Left ventricle myocardium inferior (tissue), 1 donor: ENCODE data around the gene IFNA16. TPM values are rescaled to one million over a fixed set of nuclear protein-coding genes. Genes with fewer than 3 reads are reported as not detected.
"Not testable (repeated sequence)": the region's sequence is repeated elsewhere in the genome, so short reads cannot be mapped to it uniquely, and the experiment has no call there.

ENCODE experiments used
- DNase-seq: peaks from one replicate; pipeline ENCODE4 v3.0.0-alpha.2; 2020
- H3K27ac ChIP-seq: fragments of 200-600 bp; replicated peaks from 2 replicates; pipeline ENCODE4 v1.8.0; 2021
- H3K27me3 ChIP-seq: fragments of 200-600 bp; 2 replicates; pipeline ENCODE4 v1.8.0; 2021; ENCODE audit warnings: low read depth
- H3K36me3 ChIP-seq: fragments of 200-600 bp; 2 replicates; pipeline ENCODE4 v1.8.0; 2021
- H3K4me1 ChIP-seq: fragments of 200-600 bp; 2 replicates; pipeline ENCODE4 v1.8.0; 2021
- H3K4me3 ChIP-seq: fragments of 200-600 bp; 2 replicates; pipeline ENCODE4 v1.8.0; 2021; ENCODE audit warnings: mild to moderate bottlenecking, moderate library complexity
- H3K9me3 ChIP-seq: fragments of 200-600 bp; replicated peaks from 2 replicates; pipeline ENCODE4 v1.8.0; 2021
- intact Hi-C: fragments of 100-400 bp; cut with micrococcal nuclease; formaldehyde crosslinking; loops from one replicate; pipeline ENCODE4 v1.11.0; 2022
- total RNA-seq: library from RNA; stranded (reverse); fragmentation: NEBNext Ultra II Directional; extraction: Animal tissue kit (Norgen Biotek cat#: 25700); gene quantifications from one replicate; pipeline ENCODE4 v1.2.1, GENCODE V29; 2021
- TF ChIP-seq, protein P1 (sequence below): fragments of 200-600 bp; IDR thresholded peaks from 2 replicates; pipeline ENCODE4 v1.8.0; 2021; ENCODE audit warnings: antibody characterized with exemption, mild to moderate bottlenecking, borderline replicate concordance
- donor health status: DM: no; HTN: yes; CAD: no; lungs with severe emphysema.

IFNA16 gene
- total RNA-seq, 1 donor from 2014 or later = not detected

- Histone ChIP-seq H3K9me3 (no peaks in the 10 kb centered on the region), H3K27ac (no peak overlapping the region), H3K4me3 (no peak overlapping the region), H3K27me3 (no peaks in the 10 kb centered on the region), H3K4me1 (no peaks in the 10 kb centered on the region), H3K36me3 (no peaks in the 10 kb centered on the region)
- TF ChIP-seq, protein P1, sequence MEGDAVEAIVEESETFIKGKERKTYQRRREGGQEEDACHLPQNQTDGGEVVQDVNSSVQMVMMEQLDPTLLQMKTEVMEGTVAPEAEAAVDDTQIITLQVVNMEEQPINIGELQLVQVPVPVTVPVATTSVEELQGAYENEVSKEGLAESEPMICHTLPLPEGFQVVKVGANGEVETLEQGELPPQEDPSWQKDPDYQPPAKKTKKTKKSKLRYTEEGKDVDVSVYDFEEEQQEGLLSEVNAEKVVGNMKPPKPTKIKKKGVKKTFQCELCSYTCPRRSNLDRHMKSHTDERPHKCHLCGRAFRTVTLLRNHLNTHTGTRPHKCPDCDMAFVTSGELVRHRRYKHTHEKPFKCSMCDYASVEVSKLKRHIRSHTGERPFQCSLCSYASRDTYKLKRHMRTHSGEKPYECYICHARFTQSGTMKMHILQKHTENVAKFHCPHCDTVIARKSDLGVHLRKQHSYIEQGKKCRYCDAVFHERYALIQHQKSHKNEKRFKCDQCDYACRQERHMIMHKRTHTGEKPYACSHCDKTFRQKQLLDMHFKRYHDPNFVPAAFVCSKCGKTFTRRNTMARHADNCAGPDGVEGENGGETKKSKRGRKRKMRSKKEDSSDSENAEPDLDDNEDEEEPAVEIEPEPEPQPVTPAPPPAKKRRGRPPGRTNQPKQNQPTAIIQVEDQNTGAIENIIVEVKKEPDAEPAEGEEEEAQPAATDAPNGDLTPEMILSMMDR = no peak
- intact Hi-C loops = no loop called here
- no peak for DNase-seq
These were observed 45.0 kb downstream of the IFNA16 start for GRCh38 chr9:21172156-21172555.

- Histone ChIP-seq H3K27me3 (no peaks in the 10 kb centered on the region), H3K36me3 (no peaks in the 10 kb centered on the region), H3K4me1 (no peaks in the 10 kb centered on the region), H3K9me3 (no peaks in the 10 kb centered on the region), H3K27ac (no peak overlapping the region), H3K4me3 (no peak overlapping the region)
- intact Hi-C loops = no loop called here
- DNase-seq = no peak
- TF ChIP-seq, protein P1 = no peak
These were observed 45.8 kb downstream of the IFNA16 start for GRCh38 chr9:21171351-21171750.

GRCh38 chr9:21166560-21166959 lies 50.6 kb downstream of the IFNA16 start, which contains the start of gene IFNA21:
Gene IFNA21, minus strand, starts transcription at chr9:21166660. Its CDS starts 48 bp downstream, at chr9:21166612.
- H3K27me3 ChIP-seq, H3K4me1 ChIP-seq, H3K4me3 ChIP-seq, H3K27ac ChIP-seq, intact Hi-C loops, H3K36me3 ChIP-seq, H3K9me3 ChIP-seq, DNase-seq: not testable (repeated sequence)

Other genes starting within 250 kb of the IFNA16 start
- 0.71 TPM for gene HACD4, start 185.7 kb downstream of the IFNA16 start, total RNA-seq
- not detected for gene IFNB1, start 139.4 kb downstream of the IFNA16 start, total RNA-seq
- not detected for gene IFNW1, start 75.5 kb downstream of the IFNA16 start, total RNA-seq
- gene IFNA21, start 50.7 kb downstream of the IFNA16 start, total RNA-seq = not detected
- gene IFNA4, start 29.7 kb downstream of the IFNA16 start, total RNA-seq = not detected
- not detected for gene IFNA7, start 15.1 kb downstream of the IFNA16 start, total RNA-seq
- gene IFNA10, start 10.2 kb downstream of the IFNA16 start, total RNA-seq = not detected
- not detected for gene IFNA17, start 10.9 kb upstream of the IFNA16 start, total RNA-seq
- not detected for gene IFNA14, start 22.7 kb upstream of the IFNA16 start, total RNA-seq
- gene IFNA5, start 88.0 kb upstream of the IFNA16 start, total RNA-seq = not detected
- gene KLHL9, start 118.1 kb upstream of the IFNA16 start, total RNA-seq = 12.0 TPM
- gene IFNA6, start 133.6 kb upstream of the IFNA16 start, total RNA-seq = not detected
- not detected for gene IFNA13, start 150.7 kb upstream of the IFNA16 start, total RNA-seq
- not detected for gene IFNA2, start 168.1 kb upstream of the IFNA16 start, total RNA-seq
- gene IFNA8, start 191.8 kb upstream of the IFNA16 start, total RNA-seq = not detected
- not detected for gene IFNA1, start 223.1 kb upstream of the IFNA16 start, total RNA-seq